ENCODE measurements around the gene LOXL3.
"Not testable (repeated sequence)": the region's sequence is repeated elsewhere in the genome, so short reads cannot be mapped to it uniquely, and the experiment has no call there.

LOXL3 gene

DNA sequence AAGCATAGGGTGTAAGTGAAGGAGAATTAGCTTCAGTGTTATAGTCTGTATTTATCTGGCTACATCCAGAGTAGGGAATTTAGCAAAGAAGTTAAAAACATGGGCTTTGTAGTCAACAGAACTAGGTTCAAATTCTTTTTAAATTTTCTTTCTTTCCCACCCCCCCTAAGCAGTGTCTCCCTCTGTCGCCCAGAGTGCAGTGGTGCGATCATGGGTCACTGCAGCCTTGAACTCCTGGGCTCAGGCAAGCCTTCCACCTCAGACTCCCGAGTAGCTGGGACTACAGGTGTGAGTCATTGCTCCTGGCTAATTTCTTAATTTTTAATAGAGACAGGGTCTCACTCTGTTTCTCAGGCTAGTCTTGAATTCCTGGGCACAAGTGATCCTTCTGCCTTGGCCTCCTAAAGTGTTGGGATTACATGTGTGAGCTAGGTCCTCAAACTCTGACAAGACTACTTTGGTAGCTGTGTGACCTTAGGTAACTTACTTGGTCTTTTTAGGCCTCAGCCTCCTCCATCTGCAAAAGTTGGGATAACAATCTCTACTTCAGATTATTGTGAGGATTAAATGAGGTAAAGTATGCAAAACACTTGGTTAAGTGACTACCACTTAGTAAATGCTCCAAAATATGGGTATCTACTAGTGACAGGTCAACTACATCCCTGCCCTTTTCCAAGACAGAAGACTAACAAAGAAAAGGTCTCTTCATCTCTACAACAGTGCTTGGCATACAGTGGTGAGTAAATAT is 18.6 kb upstream of the LOXL3 start:
- DNase-seq = no peak

DNA sequence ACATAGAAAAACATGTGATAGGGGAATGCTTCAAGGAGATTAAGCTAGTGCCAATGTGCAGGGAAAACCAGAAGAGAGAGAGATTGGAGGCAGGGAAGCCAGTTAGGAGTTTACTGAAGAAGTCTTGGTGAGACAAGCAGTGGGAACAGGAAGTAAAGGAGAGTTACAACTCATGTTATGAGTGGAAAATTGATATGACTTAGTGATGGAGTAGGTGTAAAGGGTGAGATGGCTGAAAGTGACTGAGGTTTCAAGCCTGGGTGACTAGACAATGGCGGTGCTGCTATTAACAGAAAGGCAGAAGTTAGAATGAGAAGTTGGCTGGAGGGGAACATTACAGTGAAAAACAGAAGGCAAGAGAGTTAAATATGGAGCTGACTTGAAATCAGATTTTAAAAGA is 17.3 kb upstream of the LOXL3 start:
- DNase-seq = no peak

DNA sequence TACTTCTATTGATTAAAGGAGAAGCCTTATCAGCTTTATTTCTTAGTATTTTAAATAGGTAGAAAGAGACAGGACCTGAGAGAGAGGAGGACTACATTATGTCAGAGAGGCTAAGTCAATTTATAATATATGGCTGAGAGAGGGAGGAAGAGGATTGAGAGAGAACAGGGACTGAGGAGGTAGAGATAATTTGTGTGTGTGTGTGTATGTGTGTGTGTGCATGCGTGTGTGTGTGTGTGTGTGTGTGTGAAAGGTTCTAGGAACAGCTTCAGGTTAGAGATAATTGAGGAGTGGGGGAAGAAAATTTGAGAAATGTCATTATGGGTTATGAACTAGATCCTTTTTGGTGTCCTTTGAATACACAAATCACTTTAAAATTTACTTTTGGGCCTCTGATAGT is 15.9 kb upstream of the LOXL3 start:
- DNase-seq = no peak

DNA sequence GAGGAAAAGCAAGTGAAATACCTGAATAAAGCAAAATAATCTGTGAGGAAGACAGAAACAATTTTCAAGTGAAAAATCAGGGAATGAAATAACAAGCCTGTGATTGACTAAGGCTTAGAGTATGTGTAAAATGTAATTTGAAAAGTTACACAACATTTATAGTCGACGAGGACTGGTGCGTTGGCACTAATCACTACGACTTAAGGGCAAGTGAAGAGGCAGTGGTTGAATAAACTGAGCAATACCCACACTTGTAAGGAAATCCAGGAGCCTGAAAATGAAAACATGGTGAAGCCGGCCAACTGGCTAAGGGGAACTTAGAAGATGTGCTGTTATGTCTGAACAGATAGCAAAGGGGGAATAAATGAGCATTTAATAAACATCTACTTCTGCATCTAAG is 14.1 kb upstream of the LOXL3 start:
- DNase-seq = no peak

DNA sequence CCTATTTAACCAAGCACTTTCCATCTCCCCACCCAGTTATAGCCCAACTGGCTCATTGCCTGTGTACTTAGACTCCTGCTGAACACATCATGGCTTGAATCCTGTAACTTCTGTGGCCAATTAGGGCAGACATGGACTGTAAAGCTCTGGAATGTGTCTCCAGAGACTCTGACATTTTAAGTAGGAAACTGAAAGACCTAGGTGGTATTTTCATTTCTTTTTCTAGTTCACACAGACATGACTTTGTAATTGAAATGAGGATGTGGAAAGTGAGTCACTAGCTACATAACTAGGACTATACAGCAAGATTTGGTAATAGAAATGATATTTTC is 13.0 kb upstream of the LOXL3 start:
- no peak for DNase-seq

DNA sequence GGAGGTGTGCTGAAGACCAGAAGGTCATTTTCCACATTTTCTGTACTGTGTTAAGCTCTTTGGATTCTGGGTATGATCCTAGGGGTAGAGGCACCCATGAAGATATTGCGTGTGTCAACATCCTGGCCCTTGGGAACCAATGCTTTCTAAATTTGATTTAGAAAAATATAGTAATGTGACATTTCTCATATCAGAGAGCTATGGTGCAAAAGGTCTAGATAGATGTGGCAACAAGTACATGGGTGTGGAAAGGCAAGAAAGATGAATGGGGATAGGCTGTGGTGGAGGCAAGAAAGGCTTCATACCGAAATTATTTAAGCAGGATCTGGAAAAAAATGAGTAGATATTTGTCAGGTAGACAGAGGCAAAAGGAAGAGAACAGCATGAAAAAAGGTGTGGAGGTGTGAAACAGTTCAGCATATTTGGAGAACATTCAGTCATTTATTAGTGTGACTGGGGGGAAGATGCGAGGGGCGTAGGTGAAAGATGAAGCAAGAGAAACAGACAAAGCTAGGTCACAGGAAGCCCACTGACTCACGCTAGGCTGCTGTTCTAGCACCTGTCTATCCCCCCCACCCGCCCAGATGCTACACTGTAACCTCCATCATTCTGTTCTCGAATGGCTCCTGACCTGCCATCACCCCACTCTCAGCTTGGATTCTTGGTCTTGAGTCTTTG is 12.5 kb upstream of the LOXL3 start:
- no peak for DNase-seq

DNA sequence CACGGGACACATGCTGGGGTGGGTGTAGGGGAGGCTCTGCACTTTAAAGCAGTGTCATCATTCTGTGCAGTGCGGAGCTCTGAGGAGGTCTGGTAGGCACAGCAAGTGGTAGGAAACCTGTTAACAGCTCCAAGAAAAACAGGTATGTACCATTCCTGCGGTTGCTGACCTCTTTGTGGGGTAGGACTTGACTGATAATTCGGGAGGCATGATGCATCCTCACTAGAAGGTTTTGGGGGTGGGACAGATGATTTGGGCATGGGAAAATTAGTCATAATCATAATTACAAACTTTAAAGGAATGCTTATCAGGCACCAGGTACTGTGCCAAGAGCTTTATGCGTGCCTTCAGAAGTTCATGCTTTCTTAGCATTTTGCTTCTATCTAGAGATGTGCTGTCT is 10.5 kb upstream of the LOXL3 start:
- no peak for DNase-seq

DNA sequence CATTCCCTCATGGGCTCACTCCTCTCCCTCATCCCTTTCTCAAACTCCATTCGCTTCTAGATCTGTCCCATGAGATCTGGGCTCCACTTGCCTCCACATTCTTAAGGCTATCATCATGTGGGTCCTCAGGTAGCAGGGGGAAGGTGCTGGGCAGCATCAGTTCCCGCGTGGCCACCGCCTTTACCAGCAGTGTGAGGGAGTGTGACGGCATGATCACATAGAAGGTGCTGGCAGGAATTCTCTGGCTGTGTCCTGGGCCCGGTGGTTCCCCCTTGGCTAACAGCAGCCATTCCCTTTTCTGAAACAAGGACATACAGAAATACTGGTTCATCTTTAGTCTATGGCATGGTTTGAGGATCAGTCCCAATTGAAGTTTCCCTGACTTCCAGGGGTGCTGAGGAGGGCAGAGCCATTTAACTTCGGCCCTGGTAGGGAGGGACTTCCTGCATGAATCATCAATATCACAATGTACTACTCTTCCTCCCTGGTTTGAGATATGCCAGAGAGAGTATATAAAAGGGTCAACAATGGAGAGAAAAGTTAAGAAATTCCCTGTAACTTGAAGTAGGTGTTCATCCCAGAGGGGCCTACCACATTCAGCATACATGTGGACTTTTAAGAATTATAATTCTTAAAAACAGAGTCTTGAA is 8.5 kb upstream of the LOXL3 start:
- no peak for DNase-seq

DNA sequence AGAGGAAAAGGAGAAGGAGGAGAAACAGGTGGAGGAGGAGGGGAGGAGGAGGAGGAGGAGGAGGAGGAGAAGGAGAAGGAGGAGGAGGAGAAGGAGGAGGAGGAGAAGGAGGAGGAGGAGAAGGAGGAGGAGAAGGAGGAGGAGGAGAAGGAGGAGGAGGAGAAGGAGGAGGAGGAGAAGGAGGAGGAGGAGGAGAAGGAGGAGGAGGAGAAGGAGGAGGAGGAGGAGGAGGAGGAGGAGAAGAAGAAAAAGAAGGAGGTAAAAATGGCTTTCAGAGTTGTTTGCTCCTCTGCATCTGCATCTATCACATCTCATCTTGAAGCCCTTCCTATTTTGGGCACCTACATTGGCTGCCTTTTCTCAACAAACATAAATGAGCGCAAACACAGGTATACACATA is 7.3 kb upstream of the LOXL3 start:
- DNase-seq = not testable (repeated sequence)

DNA sequence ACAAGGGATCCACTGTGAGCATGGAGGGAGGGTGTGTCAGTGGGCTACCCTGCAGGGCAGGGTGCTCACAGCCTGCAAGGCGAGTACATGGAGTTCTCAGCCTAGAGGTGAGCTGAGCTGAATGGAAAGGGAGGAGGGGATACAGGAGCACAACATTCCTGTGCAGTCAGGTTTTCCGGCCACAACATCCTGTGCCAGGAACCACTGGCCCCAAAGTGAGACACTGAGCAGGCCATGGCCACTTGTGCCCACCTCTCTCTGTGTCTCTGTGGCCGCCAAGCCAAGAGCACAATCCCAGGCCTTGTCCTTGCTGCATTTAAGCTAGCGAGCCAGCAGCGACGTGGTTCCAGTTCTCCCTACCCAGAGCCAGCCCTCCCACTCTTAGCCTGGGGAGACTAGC is 6.8 kb upstream of the LOXL3 start:
- DNase-seq = no peak

DNA sequence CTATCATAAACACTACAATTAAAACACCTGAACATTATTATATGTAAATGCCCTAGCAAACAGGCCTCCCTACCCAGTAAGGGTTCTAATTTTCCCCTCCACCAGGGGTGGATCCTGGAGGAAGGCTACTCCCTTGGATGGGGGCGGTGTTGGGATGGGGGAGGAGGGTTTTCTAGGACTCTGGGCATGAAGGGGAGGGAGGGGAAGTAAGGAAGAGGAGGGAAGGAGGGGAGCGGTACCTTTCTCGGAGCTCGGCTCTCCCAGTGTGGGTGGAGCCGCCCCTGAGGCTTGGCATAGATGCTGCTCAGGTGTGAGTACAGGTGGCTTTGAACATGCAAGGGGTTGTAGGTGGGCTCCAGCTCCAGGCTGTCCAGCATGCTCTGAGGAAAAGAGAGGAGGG is 6.2 kb upstream of the LOXL3 start:
- no peak for DNase-seq

DNA sequence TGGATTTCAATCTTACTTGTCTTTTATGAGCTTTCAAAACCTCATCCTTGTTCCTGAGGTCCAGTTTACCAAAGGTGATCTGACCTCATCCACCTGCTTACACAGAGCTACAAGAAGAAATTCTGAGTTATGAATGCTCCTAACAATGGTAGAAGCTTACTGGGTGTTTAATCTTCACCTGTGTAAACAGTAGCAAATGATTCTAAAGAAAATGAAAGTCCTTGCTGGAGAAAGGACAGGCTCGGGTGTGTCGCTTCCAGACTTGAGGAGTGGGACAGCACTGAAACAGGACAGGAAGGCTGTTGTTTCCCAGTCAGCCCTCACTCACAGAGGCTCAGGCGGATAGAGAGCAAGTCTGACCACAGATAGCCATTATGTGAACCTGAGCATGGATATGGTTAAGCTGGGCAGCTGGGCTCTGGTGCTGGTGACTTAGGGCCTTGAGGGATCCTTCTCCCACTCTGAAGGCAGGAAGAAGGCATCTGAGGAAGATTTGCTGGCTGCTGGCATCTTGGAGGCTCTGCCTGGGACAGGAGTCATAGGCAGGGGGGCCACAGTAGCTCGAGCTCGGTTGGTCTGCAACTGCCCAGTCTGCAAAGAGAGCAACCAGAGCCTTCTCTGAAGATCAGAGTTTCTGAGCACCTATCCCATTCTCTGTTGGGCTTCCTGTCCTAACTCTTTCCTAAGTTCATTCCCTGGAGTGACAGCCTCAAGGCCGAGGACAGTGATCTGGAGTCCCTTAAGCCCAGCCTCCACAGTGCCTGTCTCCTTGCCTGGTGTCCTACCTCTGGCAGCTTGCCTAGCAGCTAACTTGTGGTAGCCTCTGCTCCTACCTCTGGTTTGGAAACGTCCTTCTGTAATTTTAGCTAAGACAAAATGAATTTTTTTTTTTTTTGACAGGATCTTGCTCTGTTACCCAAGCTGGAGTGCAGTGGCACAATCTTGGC is 4.8 kb upstream of the LOXL3 start:
- no peak for DNase-seq

DNA sequence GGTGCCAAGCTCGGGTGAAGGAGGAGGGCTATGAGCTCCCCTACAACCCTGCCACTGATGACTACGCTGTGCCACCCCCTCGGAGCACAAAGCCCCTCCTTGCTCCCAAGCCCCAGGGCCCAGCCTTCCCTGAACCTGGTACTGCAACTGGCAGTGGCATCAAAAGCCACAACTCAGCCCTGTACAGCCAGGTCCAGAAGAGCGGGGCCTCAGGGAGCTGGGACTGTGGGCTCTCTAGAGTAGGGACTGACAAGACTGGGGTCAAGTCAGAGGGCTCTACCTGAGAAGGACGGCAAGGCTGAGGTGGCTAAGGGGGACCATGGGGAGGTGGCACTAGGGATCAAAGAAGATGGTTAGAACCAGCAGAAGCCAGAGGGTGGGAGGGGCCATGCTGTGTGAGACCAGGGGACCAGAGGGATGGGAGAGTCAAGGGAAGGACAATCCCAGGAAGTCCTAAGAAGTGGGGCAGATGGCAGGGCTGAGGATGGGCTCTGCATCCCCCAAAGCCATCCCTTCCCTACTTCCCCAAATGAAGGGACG is 3.2 kb upstream of the LOXL3 start:
- no peak for DNase-seq

DNA sequence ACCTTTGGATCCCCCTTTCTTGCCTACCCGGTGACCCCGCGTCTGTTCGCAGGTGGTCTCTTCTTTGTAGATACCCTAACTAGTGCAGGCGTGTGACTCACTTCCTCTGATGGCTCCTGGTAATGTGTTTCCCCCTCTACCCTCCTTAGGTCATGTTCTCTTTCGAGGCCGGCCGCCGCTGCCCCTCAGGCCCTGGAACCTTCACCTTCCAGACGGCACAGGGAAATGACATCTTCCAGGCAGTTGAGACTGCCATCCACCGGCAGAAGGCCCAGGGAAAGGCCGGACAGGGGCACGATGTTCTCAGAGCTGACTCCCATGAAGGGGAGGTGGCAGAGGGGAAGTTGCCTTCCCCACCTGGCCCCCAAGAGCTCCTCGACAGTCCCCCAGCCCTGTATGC is 2.4 kb upstream of the LOXL3 start:
- DNase-seq = no peak

DNA sequence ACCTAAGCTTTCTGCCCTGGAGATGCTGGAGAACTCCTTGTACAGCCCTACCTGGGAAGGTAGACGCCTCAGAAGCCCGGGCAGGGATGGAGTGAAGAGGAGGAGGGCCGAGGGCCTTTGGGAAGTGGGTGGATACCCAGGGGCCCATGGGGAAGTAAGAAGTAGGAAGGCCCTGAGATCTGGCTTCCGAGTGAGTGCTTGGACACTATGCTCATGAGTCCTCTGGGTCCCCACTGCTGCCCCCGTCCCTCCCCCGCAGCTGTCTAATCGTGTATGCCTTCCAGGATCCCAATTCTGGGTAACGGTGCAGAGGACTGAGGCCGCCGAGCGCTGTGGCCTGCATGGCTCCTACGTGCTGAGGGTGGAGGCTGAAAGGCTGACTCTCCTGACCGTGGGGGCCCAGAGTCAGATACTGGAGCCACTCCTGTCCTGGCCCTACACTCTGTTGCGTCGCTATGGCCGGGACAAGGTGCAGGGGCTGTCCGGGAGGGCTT is 1.9 kb upstream of the LOXL3 start:
- no peak for DNase-seq

DNA sequence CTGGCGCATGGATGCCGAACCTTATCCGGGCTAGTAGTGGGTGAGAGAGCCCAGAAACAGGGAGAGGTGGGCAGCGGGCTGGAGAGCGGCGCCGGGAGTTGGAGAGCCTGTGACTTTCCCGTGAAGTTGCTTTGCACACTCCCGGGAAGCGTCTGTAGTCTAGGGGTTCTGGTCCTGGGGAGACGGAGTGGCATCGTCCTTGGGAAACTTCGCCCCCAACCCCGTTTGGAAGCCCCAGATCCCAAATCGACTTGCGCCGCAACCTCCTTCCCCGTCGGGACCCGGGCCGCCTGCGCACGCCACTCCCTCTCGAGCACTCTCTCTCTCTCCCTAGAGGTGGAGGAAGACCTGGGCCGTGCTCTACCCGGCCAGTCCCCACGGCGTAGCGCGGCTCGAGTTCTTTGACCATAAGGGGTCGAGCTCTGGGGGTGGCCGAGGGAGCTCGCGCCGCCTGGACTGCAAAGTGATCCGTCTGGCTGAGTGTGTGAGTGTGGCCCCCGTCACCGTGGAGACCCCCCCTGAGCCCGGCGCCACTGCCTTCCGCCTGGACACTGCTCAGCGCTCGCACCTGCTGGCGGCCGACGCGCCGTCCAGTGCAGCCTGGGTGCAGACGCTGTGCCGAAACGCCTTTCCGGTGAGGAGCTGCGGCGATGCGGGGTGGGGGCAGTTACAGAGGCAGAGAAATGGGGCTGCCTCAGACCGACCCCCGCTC is 1.2 kb upstream of the LOXL3 start:
- DNase-seq = peak in 1 of 4 experiments; percentile 27

DNA sequence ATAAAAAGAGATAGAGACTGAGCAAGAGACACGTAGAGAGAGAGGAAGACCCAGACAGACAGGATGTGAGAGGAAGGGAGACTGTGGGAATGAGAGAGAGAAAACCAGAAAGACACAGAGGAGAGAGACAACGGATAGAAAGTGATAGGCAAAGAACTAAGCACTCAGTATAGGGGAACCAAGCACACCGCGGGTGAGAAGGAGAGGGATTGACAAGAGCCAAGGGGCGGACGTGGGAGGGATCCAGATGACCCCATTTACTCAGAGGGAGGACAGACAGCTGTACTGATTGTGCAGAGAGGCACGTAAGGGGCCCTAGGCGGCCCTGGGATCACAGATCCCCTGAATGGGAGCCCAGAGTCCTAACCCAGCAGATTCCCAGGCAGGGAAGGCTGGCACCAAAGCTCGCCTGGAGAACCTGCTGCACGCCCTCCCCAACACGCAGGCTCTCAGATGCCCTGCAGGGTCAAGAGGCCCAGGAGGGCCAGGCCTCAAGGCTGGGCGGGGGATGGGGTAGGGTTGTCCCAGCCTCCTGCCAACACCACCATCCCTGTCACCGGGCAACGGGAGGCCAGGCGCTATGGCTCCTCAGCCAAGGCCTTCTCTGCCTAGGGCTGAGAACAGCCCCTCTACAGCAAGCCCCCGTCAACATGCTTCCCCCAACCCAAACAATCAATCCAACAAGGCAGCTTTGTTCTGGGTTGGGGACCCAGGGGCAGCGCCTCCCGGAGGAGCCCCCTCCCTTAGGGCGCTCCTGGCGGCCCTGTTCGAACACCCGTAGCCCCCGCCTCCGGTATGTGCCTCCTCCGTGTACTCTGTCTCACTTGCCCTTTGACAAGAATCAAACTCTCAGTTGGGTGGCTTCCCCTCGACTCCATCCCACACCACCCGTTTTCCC is 579 bp downstream of the LOXL3 start:
- DNase-seq = no peak

DNA sequence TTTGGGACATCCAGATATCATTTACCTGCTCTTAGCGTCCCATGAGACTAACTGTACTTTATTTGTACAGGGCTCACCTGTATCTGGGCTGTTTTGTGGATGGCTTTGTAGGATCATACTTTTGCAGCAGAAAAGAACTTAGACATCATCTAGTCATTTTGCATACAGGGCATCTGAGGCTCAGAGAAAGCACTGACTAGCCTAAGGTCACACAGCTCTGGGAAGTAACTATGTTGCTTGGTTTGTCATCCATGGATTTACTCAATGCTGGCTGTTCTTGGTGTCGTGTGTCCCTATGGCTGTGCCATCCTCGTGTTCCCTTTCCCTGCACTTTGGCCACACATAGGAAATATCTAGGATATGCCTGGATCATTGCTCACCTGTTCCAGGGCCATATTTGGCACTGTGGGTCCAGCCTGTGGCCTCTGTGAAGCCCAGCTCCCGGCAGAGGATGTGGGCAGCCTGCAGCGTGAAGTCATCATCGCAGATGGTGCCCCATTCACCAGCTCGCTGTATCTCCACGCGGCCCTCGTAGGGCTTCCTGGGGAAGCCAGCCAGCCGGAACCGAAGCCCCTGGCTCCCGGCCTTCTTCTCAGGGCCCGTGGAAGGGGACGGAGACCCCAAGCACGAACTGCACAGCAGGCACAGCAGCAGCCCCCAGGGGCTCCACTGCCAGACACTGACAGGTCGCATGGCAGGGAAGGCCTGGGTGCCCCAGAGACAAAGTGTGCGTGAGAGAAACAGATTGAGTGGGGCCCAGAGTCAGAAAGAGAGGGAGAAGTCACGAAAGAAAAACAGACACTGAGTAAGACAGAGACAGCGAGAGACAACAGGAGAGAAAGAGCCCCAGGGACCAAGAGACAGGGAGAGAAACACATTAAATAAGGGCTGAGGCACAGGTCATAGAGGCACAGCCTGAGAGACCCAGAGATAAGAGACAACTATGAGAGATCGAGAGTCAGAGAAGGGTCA is 1.5 kb downstream of the LOXL3 start:
- no peak for DNase-seq

DNA sequence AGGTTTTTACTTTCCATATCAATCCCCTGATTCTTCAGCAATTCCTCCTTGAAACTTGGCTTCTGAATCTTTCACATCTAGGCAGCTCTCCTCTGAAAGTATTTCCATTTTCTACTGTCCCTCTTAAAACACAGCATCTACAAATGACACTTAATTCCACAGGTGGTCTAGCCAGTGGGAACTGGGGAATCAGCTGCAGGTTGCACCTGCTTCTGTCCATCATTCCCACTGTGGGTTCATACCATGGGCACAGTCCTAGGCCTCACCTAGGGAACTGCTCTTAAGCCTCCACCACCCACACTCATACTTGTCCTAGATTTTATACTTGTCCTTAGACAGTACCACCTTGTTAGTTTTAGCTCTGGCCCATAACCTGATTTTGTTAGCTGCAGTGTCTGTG is 2.2 kb downstream of the LOXL3 start:
- no peak for DNase-seq

DNA sequence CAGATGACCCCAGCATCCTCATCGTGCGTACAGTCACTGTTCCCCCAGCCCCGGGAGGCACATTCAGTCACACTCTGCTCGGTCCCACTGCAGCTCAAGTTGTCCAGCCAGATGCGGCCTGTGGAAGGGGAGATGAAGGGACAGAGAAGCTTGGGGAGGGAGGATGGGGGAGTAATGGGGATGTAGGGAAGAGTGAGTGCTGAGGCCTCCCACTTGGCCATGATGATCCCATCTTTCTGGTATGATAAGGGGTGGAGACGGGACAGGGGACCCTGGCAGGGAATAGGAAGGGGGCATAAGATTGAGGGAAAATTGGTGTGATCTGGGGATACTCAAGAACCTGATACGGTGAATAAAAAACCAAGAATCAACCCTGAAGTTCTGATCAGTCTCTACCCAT is 3.5 kb downstream of the LOXL3 start:
- no peak for DNase-seq

Measured in activated naive CD4-positive, alpha-beta T cell (primary cell).